GM23248 (cell line): ENCODE results near the gene SGSM1. TPM values are rescaled to one million over a fixed set of nuclear protein-coding genes. Genes with fewer than 3 reads are reported as not detected.

Source experiments
- DNase-seq: peaks from one replicate; pipeline ENCODE4 v3.0.0-alpha.2; 2015
- H2AFZ ChIP-seq: fragments of 200-600 bp; sonication (generic); 2 replicates; pipeline ENCODE4 v1.6.1; 2016; ENCODE audit warnings: antibody characterized with exemption
- H3F3A ChIP-seq: fragments of 200-600 bp; sonication (generic); 2 replicates; pipeline ENCODE4 v1.6.1; 2016; ENCODE audit warnings: mild to moderate bottlenecking, antibody characterized with exemption, mixed run types; ENCODE audit not compliant: insufficient read depth
- H3K27ac ChIP-seq: fragments of 200-600 bp; sonication (generic); 2 replicates; pipeline ENCODE4 v1.5.1; 2016; ENCODE audit warnings: mild to moderate bottlenecking
- H3K27me3 ChIP-seq: fragments of 200-600 bp; sonication (generic); replicated peaks from 2 replicates; pipeline ENCODE4 v1.6.1; 2016; ENCODE audit warnings: mild to moderate bottlenecking; ENCODE audit not compliant: insufficient read depth
- H3K36me3 ChIP-seq: fragments of 200-600 bp; sonication (generic); 2 replicates; pipeline ENCODE4 v1.6.1; 2016; ENCODE audit warnings: low read depth, mild to moderate bottlenecking
- H3K4me1 ChIP-seq: fragments of 200-600 bp; sonication (generic); 2 replicates; pipeline ENCODE4 v1.6.1; 2016; ENCODE audit warnings: mild to moderate bottlenecking; ENCODE audit not compliant: insufficient read depth
- H3K4me2 ChIP-seq: fragments of 200-600 bp; sonication (generic); one replicate; pipeline ENCODE4 v1.6.1; 2016; ENCODE audit warnings: mild to moderate bottlenecking; ENCODE audit not compliant: unreplicated experiment
- H3K4me3 ChIP-seq: fragments of 200-600 bp; sonication (generic); 2 replicates; pipeline ENCODE4 v1.5.1; 2016; ENCODE audit warnings: mild to moderate bottlenecking
- H3K79me2 ChIP-seq: fragments of 200-600 bp; sonication (generic); 2 replicates; pipeline ENCODE4 v1.6.1; 2016; ENCODE audit warnings: mild to moderate bottlenecking; ENCODE audit not compliant: insufficient read depth
- H3K9ac ChIP-seq: fragments of 200-600 bp; sonication (generic); 2 replicates; pipeline ENCODE4 v1.6.1; 2016; ENCODE audit warnings: mild to moderate bottlenecking
- H3K9me2 ChIP-seq: fragments of 200-600 bp; sonication (generic); 2 replicates; pipeline ENCODE4 v1.6.1; 2016; ENCODE audit warnings: mixed run types, mild to moderate bottlenecking, moderate library complexity; ENCODE audit not compliant: insufficient read depth
- H3K9me3 ChIP-seq: fragments of 200-600 bp; sonication (generic); one replicate; pipeline ENCODE4 v1.6.1; 2017; ENCODE audit warnings: low read depth
- H4K20me1 ChIP-seq: fragments of 200-600 bp; sonication (generic); 2 replicates; pipeline ENCODE4 v1.6.0; 2016; ENCODE audit not compliant: insufficient read depth
- EZH2 ChIP-seq: fragments of 200-600 bp; sonication (generic); IDR thresholded peaks from 2 replicates; pipeline ENCODE4 v1.6.1; 2018; ENCODE audit warnings: antibody characterized with exemption, mild to moderate bottlenecking; ENCODE audit not compliant: insufficient read depth, poor library complexity, severe bottlenecking
- EZH2phosphoT487 ChIP-seq: fragments of 200-600 bp; sonication (generic); IDR thresholded peaks from 2 replicates; pipeline ENCODE4 v1.6.1; 2018; ENCODE audit warnings: antibody characterized with exemption, moderate library complexity, mild to moderate bottlenecking, low read depth; ENCODE audit not compliant: insufficient read depth
- WGBS, 2 experiments: methylation state at CpG; one replicate each; pipeline ENCODE4 v1.1.6; 2015 to 2017; ENCODE audit warnings: low lambda C conversion rate in 2 of 2, low coverage in 1 of 2; ENCODE audit errors: missing lambda C conversion rate in 2 of 2; 5-methylcytosine and 5-hydroxymethylcytosine counted together
- in situ Hi-C: fragments of 300-500 bp; cut with MboI; formaldehyde crosslinking; loops from 2 replicates; pipeline ENCODE4 v1.15.0; 2020
- polyA plus RNA-seq: library from polyadenylated mRNA; unstranded; fragments of >200 nt; fragmentation: Nextera tagmentation; extraction: Ambion mirVana; gene quantifications from 2 replicates; pipeline ENCODE4 v1.2.1, GENCODE V29; 2016
- total RNA-seq: library from RNA; depleted of rRNA; stranded (reverse); fragments of >200 nt; shearing (Covaris generic); gene quantifications from 2 replicates; pipeline ENCODE4 v1.2.3, GENCODE V29; 2014

Gene SGSM1
- total and polyA plus RNA-seq, 2 experiments from 2014 or later: not detected

DNA sequence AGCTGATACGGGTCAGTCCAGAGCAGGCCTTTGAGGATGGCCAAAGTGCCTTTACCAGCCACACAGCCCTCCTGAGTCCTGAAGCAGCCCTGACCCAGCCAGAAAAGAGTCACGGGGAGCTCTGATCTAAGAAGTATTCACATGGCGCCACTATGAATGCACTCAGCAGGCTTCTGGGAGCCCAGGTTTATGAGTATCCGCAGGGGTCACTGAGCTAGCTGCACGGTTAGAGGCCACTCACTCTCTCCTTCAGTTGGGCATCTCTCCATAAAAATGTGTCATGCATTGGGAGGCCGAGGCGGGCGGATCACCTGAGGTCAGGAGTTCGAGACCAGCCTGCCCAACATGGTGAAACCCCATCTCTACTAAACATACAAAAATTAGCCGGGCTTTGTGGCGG is 156.8 kb downstream of the SGSM1 start:
- H3K4me2 ChIP-seq: no peak overlapping the region
- in situ Hi-C loops: no loop called here
- TF ChIP-seq EZH2: no peak
- H3K4me3 ChIP-seq: no peak overlapping the region
- no peaks in the 10 kb centered on the region for H3K36me3 ChIP-seq
- H3F3A ChIP-seq: no peaks in the 10 kb centered on the region
- 73 to 80% methylated on average over 11 of the region's 11 CpGs for WGBS, 2 experiments
- H3K27ac ChIP-seq: no peak overlapping the region
- H2AFZ ChIP-seq: no peak overlapping the region
- H3K9ac ChIP-seq: no peak overlapping the region
- H3K9me2 ChIP-seq: no peaks in the 10 kb centered on the region
- peaks cover under 1% of the 10 kb centered on the region; the same call in 1 of the 2 replicates for H3K4me1 ChIP-seq
- H3K27me3 ChIP-seq: no peaks in the 10 kb centered on the region
- H4K20me1 ChIP-seq: no peaks in the 10 kb centered on the region
- no peaks in the 10 kb centered on the region for H3K9me3 ChIP-seq
- H3K79me2 ChIP-seq: no peaks in the 10 kb centered on the region
- no peak for DNase-seq

DNA sequence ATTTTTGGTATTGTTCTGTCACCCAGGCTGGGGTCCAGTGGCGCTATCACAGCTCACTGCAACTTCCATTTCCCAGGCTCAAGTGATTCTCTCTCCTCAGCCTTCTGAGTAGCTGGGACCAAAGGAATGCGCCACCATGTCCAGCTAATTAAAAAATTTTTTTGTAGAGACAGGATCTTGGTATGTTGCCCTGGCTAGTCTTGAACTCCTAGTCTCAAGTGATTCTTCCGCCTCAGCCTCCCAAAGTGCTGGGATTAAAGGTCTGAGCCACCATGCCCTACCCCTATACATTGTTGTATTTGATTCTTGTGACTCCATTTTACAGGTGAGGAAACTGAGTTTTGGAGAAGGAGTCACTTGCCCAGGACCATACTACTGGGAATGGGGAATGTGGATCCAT is 158.4 kb downstream of the SGSM1 start:
- no peaks in the 10 kb centered on the region for H3K36me3 ChIP-seq
- H3K4me1 ChIP-seq: peaks cover 7% of the 10 kb centered on the region
- H3K9me2 ChIP-seq: no peaks in the 10 kb centered on the region
- H3K9ac ChIP-seq: no peak overlapping the region
- H3K9me3 ChIP-seq: no peaks in the 10 kb centered on the region
- no peak overlapping the region for H3K4me3 ChIP-seq
- H3K79me2 ChIP-seq: no peaks in the 10 kb centered on the region
- WGBS, 2 experiments: 72 to 73% methylated on average over 3 of the region's 3 CpGs
- 0 out of 2 replicates have a peak, but pooled peaks cover 10% of the 10 kb centered on the region for H3F3A ChIP-seq
- H3K4me2 ChIP-seq: no peak overlapping the region
- no peak overlapping the region for H3K27ac ChIP-seq
- TF ChIP-seq EZH2 (no peak), EZH2phosphoT487 (no peak)
- no peak overlapping the region for H2AFZ ChIP-seq
- DNase-seq: no peak
- H3K27me3 ChIP-seq: no peaks in the 10 kb centered on the region
- H4K20me1 ChIP-seq: no peaks in the 10 kb centered on the region
- in situ Hi-C loops: no loop called here

DNA sequence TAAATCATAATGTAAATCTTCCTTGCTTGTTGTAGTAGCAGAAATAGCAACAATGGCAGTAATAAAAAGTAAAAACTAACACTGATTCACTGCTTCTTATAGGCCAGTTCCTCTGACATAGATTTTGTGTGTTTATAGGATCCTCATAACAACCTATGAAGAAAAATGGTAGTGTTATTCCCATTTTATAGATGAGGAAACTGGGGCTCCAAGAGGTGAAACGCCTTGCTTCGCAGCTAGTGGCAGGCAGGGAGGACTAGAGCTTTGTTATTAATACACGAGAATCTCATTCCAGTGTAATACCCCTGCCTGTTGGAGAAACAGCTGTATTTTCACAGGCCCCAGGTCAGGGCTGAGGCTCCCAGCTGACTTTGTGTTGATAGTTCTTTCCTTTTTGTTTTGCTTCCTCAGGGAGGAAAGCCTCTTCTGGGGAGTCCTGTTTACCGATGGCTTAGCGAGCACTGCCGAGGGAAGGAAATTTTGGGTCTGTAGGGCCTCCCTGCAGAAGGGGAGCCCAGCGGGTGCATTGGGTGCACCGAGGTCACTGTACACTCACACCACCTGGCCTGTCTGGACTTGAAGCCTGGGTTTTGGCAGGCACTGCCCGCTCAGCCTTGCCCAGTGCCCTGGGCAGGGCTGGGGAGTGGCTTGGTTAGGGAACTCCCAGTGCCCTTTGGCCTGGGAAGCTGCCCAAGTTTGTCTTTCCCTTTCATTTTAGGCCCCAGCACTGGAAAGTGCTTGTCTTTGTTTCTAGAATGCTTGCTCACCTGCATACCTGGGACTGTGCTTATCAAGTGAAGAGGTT is 160.0 kb downstream of the SGSM1 start:
- H3K9ac ChIP-seq: no peak overlapping the region

GRCh38 chr22:24968066-24968561 is 162.1 kb downstream of the SGSM1 start:
- 51 to 55% methylated on average over 8 of the region's 8 CpGs for WGBS, 2 experiments
- no peaks in the 10 kb centered on the region for H3K79me2 ChIP-seq
- no peaks in the 10 kb centered on the region for H3K36me3 ChIP-seq
- no peak overlapping the region for H3K4me3 ChIP-seq
- no peak for TF ChIP-seq EZH2phosphoT487
- no peak for TF ChIP-seq EZH2
- H3K9ac ChIP-seq: no peak overlapping the region
- H3K27ac ChIP-seq: no peak overlapping the region
- DNase-seq: peak; percentile 56
- H3K9me2 ChIP-seq: no peaks in the 10 kb centered on the region
- no peaks in the 10 kb centered on the region for H4K20me1 ChIP-seq
- in situ Hi-C loops: no loop called here
- H3K9me3 ChIP-seq: no peaks in the 10 kb centered on the region
- peaks cover 20% of the 10 kb centered on the region for H3K4me1 ChIP-seq
- no peak overlapping the region for H3K4me2 ChIP-seq
- 0 out of 2 replicates have a peak, but pooled peaks cover 14% of the 10 kb centered on the region for H3F3A ChIP-seq
- no peaks in the 10 kb centered on the region for H3K27me3 ChIP-seq
- no peak overlapping the region for H2AFZ ChIP-seq

More for the DNA sequence above, 160.0 kb downstream of the SGSM1 start:
- Histone ChIP-seq H3K9me3 (no peaks in the 10 kb centered on the region), H3K27ac (no peak overlapping the region), H3K4me1 (peaks cover 20% of the 10 kb centered on the region), H4K20me1 (no peaks in the 10 kb centered on the region), H3K79me2 (no peaks in the 10 kb centered on the region), H3K36me3 (no peaks in the 10 kb centered on the region), H3K9me2 (no peaks in the 10 kb centered on the region), H3K4me2 (no peak overlapping the region), H3K4me3 (no peak overlapping the region), H2AFZ (no peak overlapping the region), H3K27me3 (no peaks in the 10 kb centered on the region), H3F3A (0 out of 2 replicates have a peak, but pooled peaks cover 14% of the 10 kb centered on the region)
- in situ Hi-C loops: no loop called here
- TF ChIP-seq EZH2 (no peak), EZH2phosphoT487 (no peak)
- 89 to 93% methylated on average over 9 of the region's 9 CpGs for WGBS, 2 experiments
- DNase-seq: no peak
